ENCODE results near the gene MRPL33. TPM values are rescaled to one million over a fixed set of nuclear protein-coding genes. Genes with fewer than 3 reads are reported as not detected.
A peak's percentile ranks its signal among the peaks of the same experiment; 100 is the strongest.

The MRPL33 gene
- total and polyA plus RNA-seq, 2 of the 13 experiments (the other 11 are each of a cell fraction or from before 2014, with no cell fraction given), result 69.7 to 218 TPM

GRCh38 chr2:27727257-27727656 lies 44.3 kb upstream of the MRPL33 start:
- H3K4me3 ChIP-seq (replicated peaks in 1 of 3; ENCODE audit: insufficient read depth in 1 of 3, low read depth in 2 of 3, low read length in 3 of 3), result no peak overlapping the region
- no peak overlapping the region for H3K27ac ChIP-seq (ENCODE audit: extremely low read length, insufficient read depth, low read length)
- H3K79me2 ChIP-seq (ENCODE audit: insufficient read depth, low read length), result no peaks in the 10 kb centered on the region
- no peaks in the 10 kb centered on the region for H3K36me3 ChIP-seq (replicated peaks in 1 of 2; ENCODE audit: control insufficient read depth in 1 of 2, insufficient read depth in 2 of 2, low read length in 2 of 2)
- WGBS (ENCODE audit: low lambda C conversion rate), result 92% methylated on average over 9 of the region's 9 CpGs
- H3K27me3 ChIP-seq (ENCODE audit: control insufficient read depth in 1 of 2, insufficient read depth in 2 of 2, low read length in 2 of 2), result no peaks in the 10 kb centered on the region
- H2AFZ ChIP-seq (ENCODE audit: low read length), result no peak overlapping the region
- ATAC-seq, result no peak
- in situ Hi-C loops (cut with HindIII; ENCODE audit: extremely low pct_ligation_motif_present, low pct_unique_long_range_greater_than_20kb) (no loop called here), intact Hi-C loops (cut with micrococcal nuclease; ENCODE audit: unreplicated experiment) (loop anchor here (10.0 kb wide), 1 partner anchor 168 kb away; the partner anchor contains the start of genes BABAM2 and RBKS)
- no TSS peak for BruUV-seq (replicated peaks)
- FAIRE-seq, result no peak
- CTCF ChIA-PET (ENCODE audit: low intra/inter-chr PET ratio, low total read pairs), result no interaction called here
- H3K4me1 ChIP-seq (ENCODE audit: insufficient read depth, low read length), result peaks cover 65% of the 10 kb centered on the region
- POLR2A ChIA-PET, result interaction anchor here (1.7 to 9.9 kb wide), 3 partner anchors 10 to 669 kb away, joined by 5 to 248 read pairs (median 69); no protein-coding TSS in a partner anchor
- H3K4me2 ChIP-seq (ENCODE audit: low read depth, low read length), result no peak overlapping the region
- no peaks in the 10 kb centered on the region for H4K20me1 ChIP-seq (ENCODE audit: insufficient read depth, low read length)
- DNase-seq (ENCODE audit: low spot score), result no peak
- no peak overlapping the region for H3K9ac ChIP-seq (ENCODE audit: insufficient read depth, low read depth, low read length)
- TF ChIP-seq ZNF691 (CRISPR knock-in tag; IDR thresholded peaks at IDR 0.05; ENCODE audit: borderline replicate concordance, low read depth), result peak; percentile 27; the same call in 1 of the 2 replicates
- no peak for TF ChIP-seq PCBP1 (IDR thresholded peaks at IDR 0.05; ENCODE audit: borderline replicate concordance, low read depth, low read length)
- H3K9me3 ChIP-seq (ENCODE audit: low read length), result no peaks in the 10 kb centered on the region

- Histone ChIP-seq H3K27me3 (ENCODE audit: control insufficient read depth in 1 of 2, insufficient read depth in 2 of 2, low read length in 2 of 2) (no peaks in the 10 kb centered on the region), H3K9me3 (ENCODE audit: low read length) (no peaks in the 10 kb centered on the region), H3K4me2 (ENCODE audit: low read depth, low read length) (peak overlapping the region; percentile 66), H3K9ac (ENCODE audit: insufficient read depth, low read depth, low read length) (peak overlapping the region; percentile 42; the same call in 1 of the 2 replicates), H2AFZ (ENCODE audit: low read length) (peak overlapping the region; percentile 88), H3K79me2 (ENCODE audit: insufficient read depth, low read length) (no peaks in the 10 kb centered on the region), H3K27ac (ENCODE audit: extremely low read length, insufficient read depth, low read length) (no peak overlapping the region), H3K4me1 (ENCODE audit: insufficient read depth, low read length) (peaks cover 62% of the 10 kb centered on the region), H4K20me1 (ENCODE audit: insufficient read depth, low read length) (no peaks in the 10 kb centered on the region), H3K36me3 (replicated peaks in 1 of 2; ENCODE audit: control insufficient read depth in 1 of 2, insufficient read depth in 2 of 2, low read length in 2 of 2) (no peaks in the 10 kb centered on the region), H3K4me3 (replicated peaks in 1 of 3; ENCODE audit: insufficient read depth in 1 of 3, low read depth in 2 of 3, low read length in 3 of 3) (peak overlapping the region in 1 of 3 experiments; percentile 6; a peak in 1 of 6 replicates)
- no peak for DNase-seq (ENCODE audit: low spot score)
- CTCF ChIA-PET (ENCODE audit: low intra/inter-chr PET ratio, low total read pairs), result no interaction called here
- in situ Hi-C loops (cut with HindIII; ENCODE audit: extremely low pct_ligation_motif_present, low pct_unique_long_range_greater_than_20kb) (no loop called here), intact Hi-C loops (cut with micrococcal nuclease; ENCODE audit: unreplicated experiment) (loop anchor here (10.0 kb wide), 1 partner anchor 167 kb away; the partner anchor contains the start of genes BABAM2 and RBKS)
- 55% methylated on average over 5 of the region's 5 CpGs for WGBS (ENCODE audit: low lambda C conversion rate)
- POLR2A ChIA-PET, result interaction anchor here (0.7 to 9.9 kb wide), 9 partner anchors 8 to 668 kb away, joined by 3 to 248 read pairs (median 5); partner anchors contain the start of genes BABAM2, MRPL33 and RBKS
- no TSS peak for BruUV-seq (replicated peaks)
- no peak for FAIRE-seq
- ATAC-seq, result peak; percentile 17; the same call in 2 of the 3 replicates
- TF ChIP-seq HMGXB3 (CRISPR knock-in tag; IDR thresholded peaks at IDR 0.05; ENCODE audit: borderline replicate concordance), result no peak
- peak; percentile 62; the same call in 1 of the 2 replicates for TF ChIP-seq IRF9 (CRISPR knock-in tag; IDR thresholded peaks at IDR 0.05; ENCODE audit: borderline replicate concordance)
Observed at GRCh38 chr2:27728081-27728858, 43.2 kb upstream of the MRPL33 start.
